OCI-LY7 (cell line): Measurements from ENCODE around the gene ASPHD2.

Experiments used
- EZH2phosphoT487 ChIP-seq: fragments of 200-600 bp; sonication (generic); IDR thresholded peaks from 2 replicates; pipeline ENCODE4 v1.6.1; 2018; ENCODE audit warnings: low read depth, borderline replicate concordance, mild to moderate bottlenecking, mixed run types, antibody characterized with exemption, low read length, moderate library complexity, mixed read lengths
- TF ChIP-seq, protein P1 (sequence below): fragments of 200-600 bp; sonication (generic); conservative IDR thresholded peaks from 2 replicates; pipeline ENCODE4 v1.5.1; 2014; ENCODE audit warnings: mild to moderate bottlenecking, antibody characterized with exemption, low read length, moderate library complexity, mixed read lengths

DNA sequence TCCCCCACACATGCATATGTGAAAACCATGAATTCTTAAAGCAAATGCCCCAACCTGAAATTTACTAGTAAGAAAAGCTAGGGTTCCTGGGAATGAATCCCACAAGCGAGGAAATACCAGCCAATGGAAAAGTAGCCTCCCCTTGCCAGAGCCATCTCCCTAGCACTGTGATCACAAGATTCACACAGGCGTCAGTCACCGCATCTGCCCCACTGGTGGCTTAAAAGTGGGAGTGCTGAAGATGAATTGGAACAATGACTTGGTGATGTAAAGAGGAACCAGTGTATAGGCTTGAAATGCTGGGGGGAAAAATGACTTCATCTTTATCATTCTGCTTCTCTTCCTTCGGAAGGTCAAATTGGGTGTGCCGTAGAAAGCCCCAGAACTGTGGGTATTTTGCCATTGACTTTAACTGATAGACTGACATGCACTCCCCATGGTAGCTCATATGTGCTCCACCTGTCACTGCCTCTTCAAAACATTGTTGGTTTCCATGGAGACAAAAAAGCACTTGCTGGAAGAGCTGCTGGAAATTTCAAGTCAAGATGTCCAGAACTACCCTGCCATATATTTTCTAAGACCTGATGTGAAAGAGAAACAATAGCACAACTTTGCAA, 19.2 kb upstream of the ASPHD2 start:
- TF ChIP-seq, protein P1, sequence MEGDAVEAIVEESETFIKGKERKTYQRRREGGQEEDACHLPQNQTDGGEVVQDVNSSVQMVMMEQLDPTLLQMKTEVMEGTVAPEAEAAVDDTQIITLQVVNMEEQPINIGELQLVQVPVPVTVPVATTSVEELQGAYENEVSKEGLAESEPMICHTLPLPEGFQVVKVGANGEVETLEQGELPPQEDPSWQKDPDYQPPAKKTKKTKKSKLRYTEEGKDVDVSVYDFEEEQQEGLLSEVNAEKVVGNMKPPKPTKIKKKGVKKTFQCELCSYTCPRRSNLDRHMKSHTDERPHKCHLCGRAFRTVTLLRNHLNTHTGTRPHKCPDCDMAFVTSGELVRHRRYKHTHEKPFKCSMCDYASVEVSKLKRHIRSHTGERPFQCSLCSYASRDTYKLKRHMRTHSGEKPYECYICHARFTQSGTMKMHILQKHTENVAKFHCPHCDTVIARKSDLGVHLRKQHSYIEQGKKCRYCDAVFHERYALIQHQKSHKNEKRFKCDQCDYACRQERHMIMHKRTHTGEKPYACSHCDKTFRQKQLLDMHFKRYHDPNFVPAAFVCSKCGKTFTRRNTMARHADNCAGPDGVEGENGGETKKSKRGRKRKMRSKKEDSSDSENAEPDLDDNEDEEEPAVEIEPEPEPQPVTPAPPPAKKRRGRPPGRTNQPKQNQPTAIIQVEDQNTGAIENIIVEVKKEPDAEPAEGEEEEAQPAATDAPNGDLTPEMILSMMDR: no peak
- TF ChIP-seq EZH2phosphoT487: no peak
